ENCODE data around the gene ECSCR. TPM values are rescaled to one million over a fixed set of nuclear protein-coding genes. Genes with fewer than 3 reads are reported as not detected.
A peak's percentile ranks its signal among the peaks of the same experiment; 100 is the strongest.

Gene ECSCR
- total RNA-seq, 1 donor = not detected

DNA sequence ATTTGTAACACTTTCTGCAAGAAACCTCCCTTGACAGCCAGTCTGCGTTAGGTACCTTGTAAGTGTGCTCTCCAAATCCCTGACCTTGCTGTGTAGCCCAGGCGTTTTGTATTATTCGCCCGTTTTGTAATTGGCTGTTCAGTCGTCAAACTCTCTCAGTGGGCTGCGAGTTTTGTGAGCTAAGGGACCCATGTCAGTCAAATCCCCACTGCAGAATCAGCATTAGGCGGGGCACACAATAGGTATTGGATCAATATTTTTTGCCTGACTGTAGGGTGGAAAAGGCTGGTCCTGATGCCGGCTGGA, 23.9 kb downstream of the ECSCR start:
- H3K4me3 ChIP-seq (ENCODE audit: low read depth, low read length) = peak overlapping the region; percentile 89
- TF ChIP-seq, protein P1, sequence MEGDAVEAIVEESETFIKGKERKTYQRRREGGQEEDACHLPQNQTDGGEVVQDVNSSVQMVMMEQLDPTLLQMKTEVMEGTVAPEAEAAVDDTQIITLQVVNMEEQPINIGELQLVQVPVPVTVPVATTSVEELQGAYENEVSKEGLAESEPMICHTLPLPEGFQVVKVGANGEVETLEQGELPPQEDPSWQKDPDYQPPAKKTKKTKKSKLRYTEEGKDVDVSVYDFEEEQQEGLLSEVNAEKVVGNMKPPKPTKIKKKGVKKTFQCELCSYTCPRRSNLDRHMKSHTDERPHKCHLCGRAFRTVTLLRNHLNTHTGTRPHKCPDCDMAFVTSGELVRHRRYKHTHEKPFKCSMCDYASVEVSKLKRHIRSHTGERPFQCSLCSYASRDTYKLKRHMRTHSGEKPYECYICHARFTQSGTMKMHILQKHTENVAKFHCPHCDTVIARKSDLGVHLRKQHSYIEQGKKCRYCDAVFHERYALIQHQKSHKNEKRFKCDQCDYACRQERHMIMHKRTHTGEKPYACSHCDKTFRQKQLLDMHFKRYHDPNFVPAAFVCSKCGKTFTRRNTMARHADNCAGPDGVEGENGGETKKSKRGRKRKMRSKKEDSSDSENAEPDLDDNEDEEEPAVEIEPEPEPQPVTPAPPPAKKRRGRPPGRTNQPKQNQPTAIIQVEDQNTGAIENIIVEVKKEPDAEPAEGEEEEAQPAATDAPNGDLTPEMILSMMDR (IDR thresholded peaks at IDR 0.05; ENCODE audit: insufficient read depth, low read depth, low read length) = no peak
- no peak for DNase-seq (ENCODE audit: low read depth)

GRCh38 chr5:139435676-139436075, 26.9 kb downstream of the ECSCR start:
- DNase-seq (ENCODE audit: low read depth) = no peak
- TF ChIP-seq, protein P1 (IDR thresholded peaks at IDR 0.05; ENCODE audit: insufficient read depth, low read depth, low read length) = no peak
- H3K4me3 ChIP-seq (ENCODE audit: low read depth, low read length) = no peak overlapping the region

DNA sequence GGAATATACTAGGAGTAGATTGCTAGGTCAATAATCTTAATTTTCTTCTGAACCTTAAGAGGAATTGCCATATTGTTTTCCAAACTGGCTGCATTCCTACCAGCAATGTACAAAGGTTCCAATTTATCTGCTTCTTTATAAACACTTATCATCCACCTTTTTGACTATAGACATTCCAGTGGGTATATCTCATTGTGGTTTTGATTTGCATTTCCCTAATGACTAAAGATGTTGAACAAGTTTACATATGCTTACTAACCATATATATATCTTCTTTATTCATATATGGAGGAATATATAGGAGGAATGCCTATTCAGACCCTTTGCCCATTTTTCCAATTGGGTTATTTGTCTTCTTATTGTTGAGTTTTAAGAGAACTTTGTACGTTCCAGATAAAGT, 30.8 kb downstream of the ECSCR start:
- no peak overlapping the region for H3K4me3 ChIP-seq (ENCODE audit: low read depth, low read length)
- TF ChIP-seq, protein P1 (IDR thresholded peaks at IDR 0.05; ENCODE audit: insufficient read depth, low read depth, low read length) = no peak
- no peak for DNase-seq (ENCODE audit: low read depth)

- no peak for DNase-seq (ENCODE audit: low read depth)
- TF ChIP-seq, protein P1 (IDR thresholded peaks at IDR 0.05; ENCODE audit: insufficient read depth, low read depth, low read length) = no peak
- no peak overlapping the region for H3K4me3 ChIP-seq (ENCODE audit: low read depth, low read length)
These were observed 32.5 kb downstream of the ECSCR start for GRCh38 chr5:139430015-139430414.

DNA sequence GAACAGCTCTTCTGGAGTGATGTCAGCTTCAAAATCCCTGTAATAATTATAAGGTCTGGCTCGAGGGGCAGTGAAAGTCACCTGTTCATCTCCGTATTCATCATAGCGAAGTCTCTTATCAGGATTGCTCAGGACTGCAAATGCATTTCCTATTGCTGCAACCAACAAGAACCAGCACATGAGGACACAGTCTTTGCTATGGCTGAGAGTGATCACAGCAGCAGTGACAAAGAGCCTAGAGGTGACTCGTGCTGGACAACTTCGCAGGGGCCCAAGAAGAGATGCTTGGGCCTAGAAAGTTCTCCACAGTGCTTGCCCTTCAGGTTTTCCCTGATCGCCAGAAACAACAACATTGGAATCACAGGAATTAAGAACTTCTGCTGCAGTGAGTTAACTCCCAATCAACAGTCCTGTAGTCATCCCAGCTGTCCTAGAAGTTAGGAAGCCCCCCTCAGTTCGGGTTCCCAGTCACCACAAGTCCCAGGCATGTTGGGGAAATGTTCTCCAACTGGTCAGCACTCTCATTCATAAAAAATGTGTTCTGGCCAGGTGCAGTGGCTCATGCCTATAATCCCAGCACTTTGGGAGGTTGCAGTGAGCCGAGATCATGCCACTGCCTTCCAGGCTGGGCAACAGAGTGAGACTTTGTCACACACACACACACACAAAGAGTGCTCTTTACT, 36.2 kb downstream of the ECSCR start:
- DNase-seq (ENCODE audit: low read depth) = peak; percentile 25
- no peak overlapping the region for H3K4me3 ChIP-seq (ENCODE audit: low read depth, low read length)
- TF ChIP-seq, protein P1 (IDR thresholded peaks at IDR 0.05; ENCODE audit: insufficient read depth, low read depth, low read length) = no peak

DNA sequence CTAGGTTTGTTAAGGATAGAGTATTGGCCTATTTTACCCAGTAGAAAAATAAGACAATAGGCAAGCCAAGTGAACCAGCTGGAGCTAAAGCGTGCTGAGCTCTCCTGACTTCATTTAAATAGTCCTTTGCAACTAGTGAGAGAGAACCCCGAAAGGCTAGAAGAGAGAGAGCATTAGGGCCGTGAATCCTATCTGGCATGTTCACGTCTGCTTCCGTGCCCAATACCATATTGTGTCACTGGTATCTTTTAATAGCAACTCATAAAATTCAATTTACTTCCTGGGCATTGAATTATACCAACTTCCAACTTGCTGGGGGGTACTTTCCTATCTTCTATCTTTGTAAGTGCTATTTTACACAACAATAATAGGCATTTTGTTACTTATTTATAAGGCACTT, 37.0 kb downstream of the ECSCR start:
- no peak for DNase-seq (ENCODE audit: low read depth)
- TF ChIP-seq, protein P1 (IDR thresholded peaks at IDR 0.05; ENCODE audit: insufficient read depth, low read depth, low read length) = no peak
- no peak overlapping the region for H3K4me3 ChIP-seq (ENCODE audit: low read depth, low read length)

GRCh38 chr5:139422307-139422893, 40.1 kb downstream of the ECSCR start:
- TF ChIP-seq, protein P1 (IDR thresholded peaks at IDR 0.05; ENCODE audit: insufficient read depth, low read depth, low read length) = peak; percentile 95
- DNase-seq (ENCODE audit: low read depth) = peak; percentile 76

More at GRCh38 chr5:139422307-139422893, 40.1 kb downstream of the ECSCR start:
- no peak overlapping the region for H3K4me3 ChIP-seq (ENCODE audit: low read depth, low read length)

All from fibroblast of villous mesenchyme (primary cell).